SK-N-DZ (cell line): ENCODE data around the gene CCL2. TPM values are rescaled to one million over a fixed set of nuclear protein-coding genes. Genes with fewer than 3 reads are reported as not detected.
"Not testable (repeated sequence)": the region's sequence is repeated elsewhere in the genome, so short reads cannot be mapped to it uniquely, and the experiment has no call there.

ENCODE experiments used
- DNase-seq: peaks from one replicate; pipeline ENCODE4 v3.0.0-alpha.2; 2015; ENCODE audit warnings: low spot score
- polyA plus RNA-seq, 2 experiments: library from polyadenylated mRNA; depleted of rRNA; stranded (reverse); fragments of >200 nt; gene quantifications; 2 replicates each; pipeline ENCODE4 v1.2.3, GENCODE V29; 2014

Gene CCL2
- polyA plus RNA-seq (2014; cell fraction: cytosol; rRNA removed): not detected in 2 replicates
- not detected in 2 replicates for polyA plus RNA-seq (2014; cell fraction: nucleus; rRNA removed)

DNA sequence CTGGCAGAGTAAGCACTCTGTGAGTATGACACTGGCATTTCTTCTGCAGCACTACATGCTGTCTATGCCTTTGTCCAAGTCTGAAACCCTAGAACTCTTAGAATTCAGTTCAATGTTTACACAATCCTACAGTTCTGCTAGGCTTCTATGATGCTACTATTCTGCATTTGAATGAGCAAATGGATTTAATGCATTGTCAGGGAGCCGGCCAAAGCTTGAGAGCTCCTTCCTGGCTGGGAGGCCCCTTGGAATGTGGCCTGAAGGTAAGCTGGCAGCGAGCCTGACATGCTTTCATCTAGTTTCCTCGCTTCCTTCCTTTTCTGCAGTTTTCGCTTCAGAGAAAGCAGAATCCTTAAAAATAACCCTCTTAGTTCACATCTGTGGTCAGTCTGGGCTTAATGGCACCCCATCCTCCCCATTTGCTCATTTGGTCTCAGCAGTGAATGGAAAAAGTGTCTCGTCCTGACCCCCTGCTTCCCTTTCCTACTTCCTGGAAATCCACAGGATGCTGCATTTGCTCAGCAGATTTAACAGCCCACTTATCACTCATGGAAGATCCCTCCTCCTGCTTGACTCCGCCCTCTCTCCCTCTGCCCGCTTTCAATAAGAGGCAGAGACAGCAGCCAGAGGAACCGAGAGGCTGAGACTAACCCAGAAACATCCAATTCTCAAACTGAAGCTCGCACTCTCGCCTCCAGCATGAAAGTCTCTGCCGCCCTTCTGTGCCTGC, at the start of gene CCL2:
TSS of gene CCL2 (plus strand) at position 635 of the 730 bp plus-strand sequence. CDS start at position 700, 65 bp downstream.
- peak; percentile 19 for DNase-seq

DNA sequence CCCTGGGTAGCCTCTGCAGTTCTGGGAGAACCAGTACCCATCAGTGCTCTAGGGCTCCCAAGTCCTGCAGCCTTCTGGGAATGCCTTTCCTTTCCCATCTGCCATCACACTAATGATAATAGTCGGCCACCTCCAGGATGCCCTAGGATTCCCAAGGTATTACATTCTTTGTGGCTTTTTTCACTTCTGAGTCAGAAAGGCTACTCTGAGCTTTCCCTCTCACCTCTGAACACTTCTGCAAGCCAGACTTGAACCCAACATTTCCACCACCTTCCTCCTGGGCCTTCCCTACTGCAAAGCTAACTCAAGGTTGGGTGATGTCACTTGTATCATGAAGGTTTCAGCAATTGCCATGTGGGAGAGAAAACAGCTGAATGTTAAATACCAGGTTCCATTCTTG, 49.7 kb upstream of the CCL2 start:
- no peak for DNase-seq

DNA sequence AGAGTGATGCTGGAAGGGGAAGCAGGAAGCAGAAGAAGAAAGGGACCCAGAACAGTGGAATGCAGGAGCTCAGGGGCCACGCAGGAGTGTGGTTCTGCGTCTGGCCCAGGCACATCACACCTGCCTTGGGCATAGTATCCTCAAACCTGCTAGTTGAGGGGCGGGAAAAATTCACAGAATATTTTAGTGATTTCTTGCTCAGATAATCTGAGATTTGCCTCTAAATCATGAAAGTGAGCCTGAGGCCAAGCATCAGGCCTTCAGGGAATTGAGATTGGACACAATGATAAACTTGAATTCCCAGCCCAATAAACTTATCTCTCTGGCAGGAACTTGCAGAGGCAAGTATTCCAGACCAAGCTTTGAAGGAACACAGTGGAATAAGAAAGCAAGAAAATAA, 48.5 kb upstream of the CCL2 start:
- DNase-seq: no peak

DNA sequence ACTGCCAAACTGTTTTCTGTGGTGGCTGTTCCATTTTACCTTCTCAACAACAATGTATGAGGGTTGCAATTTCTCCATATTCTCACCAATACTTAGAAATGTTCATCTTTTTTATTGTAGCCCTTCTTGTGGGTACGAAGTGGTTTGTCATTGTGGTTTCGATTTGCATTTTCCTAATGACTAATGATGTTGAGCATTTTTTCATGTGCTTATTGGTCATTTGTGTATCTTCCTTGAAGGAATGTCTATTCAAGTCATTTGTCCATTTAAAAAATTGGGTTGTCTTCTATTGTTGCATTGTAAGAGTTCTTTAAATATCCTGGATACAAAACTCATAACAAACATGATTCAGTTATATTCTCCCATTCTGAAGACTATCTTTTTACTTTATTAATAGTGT, 47.5 kb upstream of the CCL2 start:
- DNase-seq: no peak

DNA sequence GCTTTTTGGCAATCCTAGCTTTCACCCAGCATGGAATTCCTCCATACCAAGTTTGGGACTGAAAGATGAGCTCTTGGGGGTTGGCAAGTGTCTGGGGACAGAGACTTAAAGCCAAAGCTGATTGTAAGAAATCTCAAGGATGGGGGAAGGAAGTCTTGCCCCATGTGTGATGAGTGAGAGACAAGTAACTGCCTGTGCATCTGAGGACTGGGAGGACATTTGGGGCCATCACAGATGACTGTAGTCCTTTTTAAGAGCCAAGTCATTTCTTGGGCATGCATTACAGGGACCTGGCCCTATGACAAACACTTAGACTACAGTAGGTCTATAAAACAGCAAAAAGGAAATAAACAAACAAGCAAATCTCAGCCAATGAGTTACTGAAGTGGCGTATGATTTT, 36.3 kb upstream of the CCL2 start:
- no peak for DNase-seq

DNA sequence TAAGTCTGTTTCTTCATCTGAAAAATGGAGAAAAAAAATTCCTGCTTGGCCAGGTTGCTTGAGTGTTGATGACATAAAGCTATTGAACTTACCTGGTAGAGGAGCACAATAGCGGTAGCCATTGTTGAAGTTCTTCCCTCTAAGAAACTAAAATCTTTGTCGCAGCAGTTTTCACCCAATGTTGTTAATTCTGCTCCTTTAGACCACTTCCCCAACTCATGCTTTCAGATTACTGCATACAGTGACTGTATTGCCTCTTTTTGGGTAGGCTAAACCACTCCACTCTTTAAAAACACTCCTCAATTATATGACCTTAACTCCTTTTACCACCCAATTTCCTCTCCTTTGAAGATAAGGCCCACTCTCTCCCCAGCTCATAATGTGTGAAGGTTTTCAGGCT, 35.7 kb upstream of the CCL2 start:
- no peak for DNase-seq

DNA sequence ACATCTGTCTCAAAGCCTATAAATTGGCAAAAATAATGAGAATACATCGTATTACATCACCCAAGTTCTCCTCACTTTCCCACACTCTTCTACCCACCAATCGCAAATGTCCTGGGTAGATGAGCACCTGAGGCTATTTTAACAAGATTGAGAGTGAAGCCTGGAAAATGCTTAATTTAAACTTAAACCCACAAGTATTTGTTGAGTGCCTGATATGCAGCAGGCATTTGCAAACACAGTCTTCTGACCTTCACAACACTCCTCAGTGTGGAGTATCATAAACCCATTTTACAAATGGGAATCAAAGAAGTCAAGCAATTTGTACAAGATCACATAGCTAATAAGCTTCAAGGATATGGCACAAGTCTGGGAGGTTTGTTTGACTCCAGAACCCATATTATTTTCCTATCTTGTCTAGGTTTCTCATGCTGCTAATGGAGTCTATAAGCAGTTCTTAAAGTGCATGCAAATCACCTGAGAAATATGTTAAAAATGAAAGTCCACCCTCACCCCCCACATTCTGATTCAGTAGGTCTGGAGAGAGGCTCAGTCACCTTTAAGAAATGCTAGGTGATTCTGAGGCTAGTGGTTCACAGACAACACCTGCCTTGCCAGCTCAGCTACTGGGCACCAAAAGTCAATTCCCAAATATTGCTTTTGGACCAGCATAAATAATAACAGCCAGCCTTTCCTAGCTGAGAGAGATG, 34.9 kb upstream of the CCL2 start:
- DNase-seq: no peak

DNA sequence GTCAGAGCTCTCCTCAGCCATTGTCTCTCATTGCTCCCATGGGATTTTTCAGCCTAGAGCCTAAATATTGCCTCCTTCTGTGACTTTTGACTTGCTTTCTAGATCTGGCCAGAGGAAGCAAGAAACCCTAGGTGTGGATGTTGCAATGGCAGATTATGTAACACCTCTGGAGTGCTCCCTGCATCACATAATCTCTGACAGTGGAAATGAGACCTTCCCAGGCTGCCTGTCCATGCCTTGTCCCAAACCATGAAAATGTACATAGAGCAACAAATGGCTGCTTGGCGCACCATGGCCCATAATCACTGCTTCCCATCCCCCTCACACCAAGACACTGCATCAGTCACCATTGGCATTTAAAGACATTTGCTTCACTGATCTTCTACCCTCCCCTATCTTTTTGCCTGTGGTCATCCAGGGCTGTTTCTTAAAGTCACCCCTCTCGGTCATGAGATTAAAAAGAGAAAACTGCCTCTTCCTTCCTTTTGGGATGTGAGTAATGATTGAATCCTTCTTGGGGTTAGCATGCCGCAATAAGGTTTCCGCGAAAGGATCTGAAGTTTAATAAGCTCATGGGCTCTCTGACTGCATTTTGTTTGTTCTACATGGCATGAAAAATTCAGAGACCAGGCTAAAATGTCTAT, 34.2 kb upstream of the CCL2 start:
- no peak for DNase-seq

DNA sequence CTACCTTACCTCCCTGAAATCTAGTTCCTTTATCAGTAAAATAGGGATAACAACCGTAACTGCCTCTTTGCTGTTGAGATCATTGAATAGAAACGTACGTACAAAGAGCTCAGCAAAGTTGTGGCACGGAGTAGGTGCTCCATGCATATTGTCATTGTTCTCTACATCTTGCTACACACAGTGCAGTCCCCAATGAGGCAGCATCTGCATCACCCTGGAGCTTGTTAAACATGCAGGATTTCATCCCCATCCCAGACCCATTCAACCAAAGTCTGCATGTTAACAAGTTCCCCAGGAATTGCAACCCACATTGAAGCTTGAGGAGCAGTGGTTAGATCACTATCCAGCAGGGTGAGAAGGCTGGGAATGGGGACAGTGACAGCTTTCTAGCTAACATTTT, 33.7 kb upstream of the CCL2 start:
- no peak for DNase-seq

DNA sequence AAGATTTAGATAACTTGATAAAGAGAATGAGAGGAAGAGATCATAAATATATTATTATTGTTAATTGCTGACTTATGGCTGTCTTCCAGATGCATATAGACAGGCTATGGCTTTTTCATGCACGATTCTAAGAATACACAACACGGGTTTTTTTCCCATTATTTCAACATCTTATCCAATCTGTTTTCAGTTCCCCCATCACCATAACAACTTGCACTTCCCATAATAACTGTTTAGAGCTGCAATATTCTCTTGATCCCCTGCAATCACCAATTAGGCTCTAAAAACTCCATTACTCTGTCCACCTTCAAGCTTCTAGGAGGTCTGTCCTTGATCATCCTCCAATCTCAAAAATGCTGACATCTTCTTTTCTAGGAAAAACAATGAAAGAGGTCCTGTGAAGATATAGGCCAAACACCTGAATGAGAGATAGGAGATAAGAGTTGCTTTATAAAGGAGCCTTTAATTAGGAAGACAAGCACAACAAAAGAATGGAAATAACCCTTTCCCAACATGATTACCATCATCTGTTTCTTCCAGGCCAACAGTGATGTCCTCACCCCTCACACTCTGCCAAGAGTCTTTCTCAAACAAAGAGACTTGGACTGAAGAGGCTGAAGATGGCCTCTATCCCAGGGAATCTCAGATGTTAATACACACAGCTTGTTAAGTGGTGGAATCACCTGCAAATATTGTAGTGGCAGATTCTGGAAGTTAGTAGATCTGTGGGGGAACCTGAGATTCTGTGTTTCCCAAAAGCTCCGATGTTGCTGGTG, 32.2 kb upstream of the CCL2 start:
- no peak for DNase-seq

DNA sequence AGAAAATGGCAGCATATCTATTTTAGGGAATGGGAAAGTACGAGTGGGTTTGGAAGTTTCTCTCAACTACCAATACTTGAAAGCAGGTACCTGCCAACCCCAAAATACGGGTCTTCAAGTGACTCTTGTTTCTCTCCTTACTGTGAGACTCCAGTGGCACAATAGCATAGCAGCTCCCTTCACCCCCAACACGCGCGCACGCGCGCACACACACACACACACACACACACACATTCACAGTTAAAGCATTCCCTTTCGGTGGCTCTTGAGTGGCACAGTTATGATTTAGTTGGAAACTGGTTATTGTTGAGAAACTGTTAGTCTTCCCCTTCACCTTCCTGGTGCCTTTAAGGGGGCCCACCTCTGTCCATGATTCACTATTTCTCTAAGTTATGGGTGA, 30.0 kb upstream of the CCL2 start:
- no peak for DNase-seq

DNA sequence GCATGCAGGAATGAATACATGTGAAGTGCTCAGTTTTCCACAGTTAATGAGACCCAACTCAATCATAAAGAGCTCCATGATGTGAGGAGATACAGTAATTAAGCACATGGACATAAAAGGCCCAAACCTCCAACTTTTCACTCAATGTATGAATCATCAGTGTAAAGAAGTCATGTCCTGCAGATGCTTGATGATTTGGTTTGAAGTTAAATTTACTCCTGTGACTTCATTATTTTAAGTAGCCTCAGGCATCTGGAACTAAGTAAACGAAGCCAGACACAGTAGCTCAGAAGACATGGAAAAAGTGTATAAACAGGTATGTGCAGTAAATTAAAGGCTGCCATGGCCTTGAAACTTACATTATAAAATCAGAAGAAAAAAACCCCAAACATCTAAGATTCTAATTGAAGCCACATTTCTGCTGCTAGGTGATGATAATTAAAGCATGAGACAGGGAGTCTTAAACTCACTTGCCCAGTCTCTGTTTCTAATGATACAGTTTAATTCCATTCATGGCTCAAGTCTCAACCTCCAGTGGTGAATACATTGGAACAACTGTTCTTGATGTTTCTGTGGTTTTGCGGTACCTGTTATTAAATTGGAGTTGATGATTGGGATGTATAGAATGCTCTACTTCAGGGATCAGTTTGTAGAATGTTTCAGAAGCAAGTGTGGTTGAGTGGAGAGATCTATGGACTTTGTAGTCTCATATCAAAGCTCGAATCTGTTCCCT, 28.9 kb upstream of the CCL2 start:
- DNase-seq: no peak

DNA sequence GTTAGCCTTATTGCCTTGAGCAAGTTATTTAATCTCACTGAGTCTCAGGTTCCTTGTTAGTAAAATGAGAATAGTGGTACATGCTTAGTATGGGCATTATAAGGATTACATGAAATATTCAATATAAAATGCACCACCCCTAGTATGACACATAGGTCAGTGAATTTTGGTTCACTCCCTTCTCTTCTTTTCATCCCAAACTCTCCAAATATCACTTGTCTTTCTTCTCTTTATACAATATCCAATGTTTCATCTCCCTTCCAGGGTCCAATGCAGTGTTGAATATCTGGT, 28.4 kb upstream of the CCL2 start:
- DNase-seq: no peak

DNA sequence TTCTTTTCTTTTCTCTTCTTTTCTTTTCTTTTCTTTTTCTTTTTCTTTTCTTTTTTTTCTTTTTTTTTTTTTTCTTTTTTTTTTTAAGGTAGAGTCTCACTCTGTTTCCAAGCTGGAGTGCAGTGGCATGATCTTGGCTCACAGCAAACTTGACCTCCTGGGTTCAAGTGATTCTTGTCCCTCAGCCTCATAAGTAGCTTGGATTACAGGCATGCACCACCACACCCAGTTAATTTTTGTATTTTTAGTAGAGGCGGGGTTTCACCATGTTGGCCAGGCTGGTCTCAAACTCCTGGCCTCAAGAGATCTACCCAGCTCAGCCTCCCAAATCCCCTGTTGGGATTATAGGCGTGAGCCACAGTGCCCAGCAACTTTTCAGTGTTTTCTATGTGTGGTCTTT, 27.8 kb upstream of the CCL2 start:
- not testable (repeated sequence) for DNase-seq

DNA sequence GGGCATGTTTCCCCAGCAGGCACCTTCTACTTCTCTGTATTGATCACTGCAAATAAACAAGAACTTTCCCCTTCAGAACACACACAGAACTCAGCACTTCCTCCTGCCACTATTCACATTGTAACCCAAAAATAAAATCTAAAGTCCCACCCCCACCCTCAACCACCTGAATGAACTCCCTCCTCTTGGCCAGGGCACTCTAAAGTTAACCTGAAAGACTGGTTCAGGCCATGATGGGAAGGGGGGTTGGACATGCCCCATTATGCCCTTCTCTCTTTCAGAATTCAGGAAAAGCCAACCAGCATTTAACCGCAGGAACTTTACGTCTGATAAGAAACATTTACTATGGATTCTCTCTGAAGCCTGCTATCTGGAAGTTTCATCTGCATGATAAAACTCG, 27.4 kb upstream of the CCL2 start:
- no peak for DNase-seq

DNA sequence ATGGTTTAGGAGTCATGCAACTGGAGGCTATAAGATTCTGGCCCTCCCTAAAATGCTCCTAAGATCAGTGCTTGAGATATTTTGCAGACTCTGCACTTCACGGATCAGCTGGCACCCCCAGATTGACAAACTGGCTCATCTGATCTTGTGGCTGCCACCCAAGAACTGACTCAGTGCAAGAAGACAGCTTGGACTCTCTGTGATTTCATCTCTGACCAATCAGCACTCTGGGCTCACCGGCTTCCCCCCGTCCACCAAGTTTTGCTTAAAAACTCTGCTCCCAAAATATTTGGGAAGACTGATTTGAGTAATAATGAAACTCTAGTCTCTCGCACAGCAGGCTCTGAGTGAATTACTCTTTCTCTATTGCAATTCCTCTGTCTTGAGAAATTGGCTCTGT, 26.3 kb upstream of the CCL2 start:
- no peak for DNase-seq

DNA sequence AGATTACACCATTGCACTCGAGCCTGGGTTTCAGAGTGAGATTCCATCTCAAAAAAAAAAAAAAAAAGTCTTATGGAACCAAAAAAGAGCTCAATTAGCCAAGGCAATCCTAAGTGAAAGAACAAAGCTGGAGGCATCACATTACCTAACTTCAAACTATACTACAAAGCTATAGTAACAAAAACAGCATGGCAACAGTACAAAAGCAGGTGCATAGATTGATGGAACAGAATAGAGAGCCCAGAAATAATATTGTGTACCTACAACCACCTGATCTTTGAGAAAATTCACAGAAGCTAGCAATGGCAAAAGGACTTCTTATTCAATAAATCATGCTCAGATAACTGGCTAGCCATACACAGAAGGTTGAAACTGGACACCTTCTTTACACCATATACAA, 24.7 kb upstream of the CCL2 start:
- no peak for DNase-seq

DNA sequence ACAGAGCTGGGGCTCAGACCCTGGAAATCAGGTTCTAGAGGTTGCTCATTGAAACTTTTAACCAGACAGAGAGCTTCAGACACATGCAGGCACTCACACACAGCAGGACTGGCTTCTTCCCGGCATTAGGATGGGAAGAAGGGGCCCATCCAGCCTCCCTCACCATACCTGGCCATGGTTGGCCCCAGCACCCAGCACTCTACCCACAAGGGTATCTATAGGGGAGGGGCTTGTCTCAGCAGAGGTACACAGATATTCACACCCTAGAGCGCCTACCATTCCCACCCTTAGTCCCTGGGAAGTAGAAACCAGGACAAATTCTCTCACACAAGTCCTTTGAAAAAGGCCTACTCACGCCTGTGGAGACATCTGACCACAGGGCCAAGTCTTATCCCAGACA, 20.5 kb upstream of the CCL2 start:
- DNase-seq: no peak

DNA sequence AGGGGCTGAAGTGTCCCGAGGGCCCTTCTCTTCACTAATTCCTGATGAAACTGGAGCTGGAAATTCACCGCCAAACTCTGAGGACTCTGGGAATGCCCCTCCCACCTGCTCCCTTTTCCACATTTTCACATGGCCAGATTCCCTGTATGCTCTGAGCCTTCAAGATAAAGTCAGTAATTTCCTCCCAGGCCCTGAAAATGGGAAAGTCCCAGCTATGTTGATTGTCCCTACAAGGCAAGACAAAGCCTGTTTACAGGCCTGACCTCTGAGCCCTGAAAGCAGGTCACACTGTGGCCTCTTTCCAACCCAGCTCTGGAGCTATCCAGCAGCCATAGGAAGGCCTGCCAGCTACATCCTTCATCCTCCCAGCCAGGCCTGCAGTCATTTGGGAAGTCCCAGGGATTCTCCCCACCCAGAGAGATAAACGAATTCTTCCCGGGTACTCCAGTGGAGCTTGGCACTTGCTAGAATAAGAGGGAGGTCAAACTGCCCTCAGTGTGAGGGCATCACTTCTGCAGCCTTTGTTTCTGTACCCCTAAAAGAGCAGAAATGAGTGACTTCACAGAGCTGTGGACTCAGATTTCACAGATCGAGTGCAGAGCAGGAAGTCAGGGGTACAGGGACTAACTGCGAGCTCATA, 19.6 kb upstream of the CCL2 start:
- DNase-seq: no peak

DNA sequence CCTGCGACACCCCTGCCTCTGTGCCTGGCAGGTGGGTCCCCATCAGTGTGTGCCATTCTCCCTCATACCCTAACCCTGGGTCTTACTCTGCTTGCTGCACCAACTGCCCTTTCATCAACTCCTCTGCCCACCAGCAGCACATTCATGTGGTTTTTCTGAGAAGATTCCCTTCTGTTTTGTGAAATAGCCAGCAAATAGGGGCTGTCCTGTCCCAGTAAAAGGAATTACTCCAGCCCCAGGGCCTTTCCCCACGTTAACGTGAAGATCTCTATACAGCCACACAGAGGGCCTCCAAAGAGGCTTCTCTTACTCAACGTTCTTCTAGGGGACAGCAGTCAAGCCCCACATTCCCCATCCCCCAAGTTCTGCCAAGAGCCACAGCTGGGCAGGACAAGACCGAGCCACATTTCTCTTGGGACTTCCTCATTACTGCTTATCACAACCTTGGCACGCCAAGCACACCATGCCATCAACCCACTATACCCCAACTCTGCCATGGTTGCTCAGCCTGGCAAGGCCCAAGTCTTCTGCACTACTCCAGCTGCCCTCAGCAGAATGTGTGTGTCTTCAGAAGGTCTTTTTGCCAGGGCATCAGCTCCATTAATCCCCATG, 18.7 kb upstream of the CCL2 start:
- no peak for DNase-seq

DNA sequence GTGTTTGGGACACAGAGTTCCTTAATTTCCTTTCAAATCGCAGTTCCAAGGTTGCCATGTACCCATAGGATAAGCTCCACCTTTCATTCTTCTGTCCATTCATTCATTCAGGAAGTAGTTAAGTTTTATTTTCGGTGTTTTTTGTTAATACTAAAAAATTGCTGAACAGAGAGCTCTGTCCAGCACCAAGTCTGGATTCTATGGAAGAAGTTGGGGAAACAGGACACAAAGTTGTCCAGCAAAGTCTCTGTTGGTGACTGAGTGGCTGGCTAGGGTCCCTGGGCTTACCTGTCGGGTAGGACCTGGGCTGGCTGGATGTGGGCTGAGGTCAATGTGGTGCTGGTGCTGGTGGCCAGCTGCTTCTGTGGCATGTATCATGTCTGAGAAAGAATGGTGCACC, 17.6 kb upstream of the CCL2 start:
- no peak for DNase-seq
